GM19397 (cell line): ENCODE results near the gene ENTPD8.
"Not testable (repeated sequence)": the region's sequence is repeated elsewhere in the genome, so short reads cannot be mapped to it uniquely, and the experiment has no call there.

Experiments
- ATAC-seq: cut with Tn5 transposase; IDR thresholded peaks from one replicate; pipeline ENCODE4 v1.9.1; 2021; ENCODE audit warnings: mild to moderate bottlenecking, moderate library complexity; ENCODE audit not compliant: unreplicated experiment

The ENTPD8 gene

DNA sequence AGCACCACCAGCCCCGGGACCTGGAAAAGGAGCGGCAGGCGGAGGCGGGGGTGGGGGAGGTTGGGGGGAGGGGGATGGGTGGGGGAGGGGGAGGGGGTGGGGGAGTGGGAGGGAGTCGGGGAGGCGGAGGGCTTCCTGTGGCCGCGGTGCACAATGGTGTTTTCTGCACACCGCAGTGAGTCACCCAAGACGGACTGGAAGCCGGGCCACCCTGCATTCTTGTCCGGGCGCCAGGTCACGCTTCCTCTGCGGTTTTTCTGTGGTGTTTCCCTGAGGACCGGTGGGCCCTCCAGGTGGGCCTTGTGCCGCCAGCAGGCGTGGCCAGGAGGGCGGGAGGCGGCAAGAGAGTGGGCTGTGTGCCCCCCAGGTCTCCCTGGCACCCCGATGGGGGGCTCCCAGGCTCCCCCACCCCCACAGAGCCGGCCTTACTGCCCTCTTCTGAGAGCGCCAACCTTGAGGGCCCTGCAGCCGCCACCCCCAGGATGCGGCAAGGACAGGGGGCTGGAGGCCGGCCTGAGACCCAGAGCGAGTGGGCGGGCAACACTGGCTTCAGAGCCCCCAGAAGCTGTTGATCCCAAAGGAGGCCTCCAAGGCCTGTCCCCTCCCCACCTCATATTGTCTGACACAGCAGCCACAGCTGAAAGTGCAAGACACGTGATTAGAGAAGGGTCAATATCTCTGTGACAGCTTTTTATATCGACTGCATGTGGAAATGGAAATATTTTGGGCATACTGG, 29.3 kb downstream of the ENTPD8 start:
- ATAC-seq, result no peak

DNA sequence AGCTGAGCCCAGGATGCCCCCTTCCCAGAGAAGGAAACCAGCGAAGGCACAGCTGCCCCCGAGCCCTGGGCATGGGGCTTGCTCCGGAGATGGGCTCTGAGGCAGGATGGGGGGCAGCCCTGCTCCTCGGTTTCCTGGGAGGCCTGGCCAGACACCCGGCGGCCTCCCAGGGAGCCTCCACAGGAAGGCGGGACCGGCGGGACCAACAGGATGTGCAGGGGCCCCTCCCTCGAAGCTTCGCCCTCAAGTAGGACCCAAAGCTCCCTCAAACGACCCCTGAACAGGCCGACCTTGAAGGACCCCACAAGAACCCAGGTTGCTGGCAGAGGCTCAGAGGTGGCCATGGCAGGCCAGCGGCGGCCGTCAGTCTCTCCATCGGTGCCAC, 29.9 kb downstream of the ENTPD8 start:
- ATAC-seq, result no peak

DNA sequence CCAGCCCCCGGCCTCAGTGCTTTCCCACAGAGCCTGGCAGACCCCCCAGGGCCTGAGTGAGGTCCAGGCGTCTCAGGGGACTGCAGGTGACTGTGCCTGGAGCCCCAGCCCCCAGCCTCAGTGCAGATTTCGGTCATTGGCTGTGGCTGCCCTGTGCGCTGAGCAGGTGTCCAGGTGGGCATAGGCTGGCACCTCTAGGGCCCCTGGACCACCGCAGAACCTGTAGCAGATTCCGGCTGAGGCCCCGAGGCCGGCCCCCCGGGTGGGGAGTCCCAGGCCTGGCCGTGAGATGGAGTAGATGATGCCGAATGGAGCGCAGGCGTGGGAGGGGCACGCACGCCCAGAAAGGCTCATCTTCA, 30.3 kb downstream of the ENTPD8 start:
- no peak for ATAC-seq

DNA sequence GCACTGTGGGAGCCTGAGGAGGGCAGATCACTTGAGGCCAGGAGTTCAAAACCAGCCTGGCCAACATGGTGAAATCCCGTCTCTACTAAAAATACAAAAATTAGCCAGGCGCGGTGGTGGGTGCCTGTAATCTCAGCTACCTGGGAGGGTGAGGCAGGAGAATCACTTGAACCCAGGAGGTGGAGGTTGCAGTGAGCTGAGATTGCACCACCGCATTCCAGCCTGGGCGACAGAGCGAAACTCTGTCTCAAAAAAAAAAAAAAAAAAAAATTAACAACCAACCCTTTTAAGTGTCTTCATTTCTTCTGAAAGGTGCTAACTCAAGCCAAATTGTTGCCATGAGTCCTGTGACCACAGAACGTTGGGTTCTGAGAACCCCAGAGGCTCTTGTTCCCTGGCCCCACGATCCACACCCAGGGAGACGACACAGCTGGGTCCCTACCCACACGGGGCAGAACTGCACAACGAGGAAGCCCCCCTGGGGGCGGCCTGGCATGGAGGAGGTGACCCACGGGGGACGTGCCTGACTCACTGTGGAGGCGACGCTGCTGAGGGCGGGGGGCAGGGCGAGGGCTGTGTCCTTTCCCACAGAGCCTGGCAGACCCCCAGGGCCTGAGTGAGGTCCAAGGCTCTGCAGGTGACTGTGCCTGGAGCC, 30.8 kb downstream of the ENTPD8 start:
- ATAC-seq, result not testable (repeated sequence)

DNA sequence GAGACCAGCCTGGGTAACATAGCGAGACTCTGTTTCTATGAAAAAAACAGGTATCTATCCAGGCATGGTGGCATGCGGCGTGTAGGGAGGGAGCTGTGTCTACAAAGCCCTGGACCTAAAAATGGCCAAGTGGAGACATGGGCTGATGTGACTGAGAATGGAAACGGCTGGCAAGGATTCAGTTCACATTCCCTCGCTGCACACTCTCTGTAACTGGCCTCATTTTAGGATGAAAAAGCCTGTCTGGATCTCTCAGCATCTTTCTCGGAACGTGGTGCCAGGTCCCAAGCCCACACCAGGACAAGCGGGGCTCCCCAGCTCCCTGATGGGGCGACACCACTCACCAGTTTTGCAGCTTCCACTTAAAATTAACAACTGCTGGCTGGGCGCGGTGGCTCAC, 31.6 kb downstream of the ENTPD8 start:
- ATAC-seq, result no peak

DNA sequence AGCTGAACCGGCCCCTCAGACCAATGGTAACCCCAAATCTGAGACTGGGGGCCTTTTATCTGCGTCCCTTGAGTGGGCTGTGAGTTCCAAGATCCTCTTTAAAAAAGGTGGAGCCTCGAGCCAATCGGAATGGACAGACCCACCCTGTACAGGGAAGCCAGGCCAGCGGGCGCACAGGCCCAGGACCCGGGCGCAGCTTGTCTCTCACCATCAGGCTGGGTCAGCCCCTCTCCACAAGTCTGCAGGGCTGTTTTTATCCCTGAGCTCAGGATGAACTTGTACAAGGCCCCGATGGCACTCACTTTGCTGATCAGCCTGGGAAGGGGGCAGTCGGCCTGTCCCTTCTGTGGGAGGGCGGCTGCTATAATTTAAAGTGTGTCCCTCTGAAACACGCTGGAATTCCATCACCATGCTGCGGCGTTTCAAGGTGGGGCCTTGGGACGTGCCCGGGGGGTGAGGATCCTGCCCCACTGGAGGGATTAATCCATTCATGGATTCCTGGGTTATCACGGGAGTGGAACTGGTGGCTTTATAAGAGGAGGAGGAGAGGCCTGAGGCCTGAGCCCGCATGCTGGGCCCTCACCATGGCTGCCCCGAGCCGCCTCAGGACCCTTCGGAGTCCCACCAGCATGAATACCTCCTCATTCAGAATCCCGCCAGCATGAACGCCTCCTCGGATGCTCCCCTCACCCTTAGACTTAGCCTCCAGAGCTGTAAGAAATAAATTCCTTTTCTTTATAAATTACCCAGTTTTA, 32.3 kb downstream of the ENTPD8 start:
- ATAC-seq, result no peak

DNA sequence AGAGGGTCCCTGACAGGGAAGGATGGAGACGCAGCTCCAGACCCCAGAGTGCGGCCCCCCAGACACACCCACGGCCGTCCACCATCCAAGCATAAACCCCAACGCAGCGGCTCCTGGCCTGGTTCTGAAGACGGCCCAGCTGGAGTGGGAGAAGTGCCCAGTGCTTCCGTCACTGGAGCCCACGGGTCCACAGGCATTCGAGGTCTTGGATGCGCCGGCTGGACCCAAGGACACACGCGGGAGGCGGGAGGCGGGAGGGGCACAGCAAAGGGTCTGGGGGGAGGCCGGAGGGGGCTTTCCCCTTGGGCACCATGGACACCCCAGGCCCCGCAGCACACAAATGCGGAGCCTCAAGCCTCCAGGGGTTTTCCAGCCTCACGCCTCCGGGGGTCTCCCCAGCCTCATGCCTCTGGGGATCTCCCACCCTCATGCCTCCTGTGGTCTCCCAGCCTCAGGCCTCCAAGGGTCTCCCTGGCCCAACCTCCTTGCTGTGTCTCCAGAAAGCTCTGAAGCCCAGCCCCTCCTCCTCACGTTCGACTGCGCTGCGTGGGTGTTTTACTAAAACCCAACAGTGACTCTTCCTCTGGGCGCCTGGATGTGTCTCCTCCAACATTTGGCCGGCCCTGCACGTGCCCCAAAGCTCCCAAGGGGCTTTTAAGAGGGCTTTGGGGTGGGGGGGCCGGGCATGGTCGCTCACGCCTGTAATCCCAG, 33.4 kb downstream of the ENTPD8 start:
- ATAC-seq, result no peak

DNA sequence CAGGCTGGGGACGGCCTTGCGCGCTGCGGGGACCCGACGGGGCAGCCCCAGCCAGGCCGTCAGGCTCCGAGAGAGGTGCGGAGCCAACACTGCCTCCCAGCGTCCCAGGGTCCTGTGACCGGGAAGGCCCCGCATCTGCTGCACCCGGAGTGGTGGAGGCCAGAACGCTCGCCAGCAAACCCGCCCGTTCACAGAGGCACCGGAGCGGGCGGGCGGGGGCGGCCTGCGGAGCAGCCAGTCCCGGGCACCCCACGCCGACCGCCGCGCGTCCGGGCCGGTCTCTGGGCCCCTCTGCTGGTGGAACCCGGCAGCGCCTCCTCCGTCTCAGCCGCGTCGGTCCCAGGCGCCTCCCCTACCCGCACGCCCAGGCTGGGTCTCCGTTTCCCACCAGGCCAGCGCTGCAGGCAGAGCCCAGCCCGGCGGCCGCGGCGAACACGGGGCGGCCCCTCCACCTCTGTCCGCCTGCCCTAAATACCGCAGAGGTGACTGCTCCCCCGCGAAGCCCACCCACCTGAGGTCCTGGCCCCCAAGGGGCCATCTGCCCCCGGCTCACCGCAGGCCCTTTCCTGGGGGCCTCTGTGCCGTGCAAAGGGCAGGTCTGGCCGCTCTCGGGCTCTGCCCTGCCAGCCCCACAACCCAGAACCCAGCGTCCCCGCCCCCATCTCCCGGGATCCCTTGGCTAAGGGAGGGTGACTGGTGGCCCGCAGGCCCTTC, 34.1 kb downstream of the ENTPD8 start:
- no peak for ATAC-seq

DNA sequence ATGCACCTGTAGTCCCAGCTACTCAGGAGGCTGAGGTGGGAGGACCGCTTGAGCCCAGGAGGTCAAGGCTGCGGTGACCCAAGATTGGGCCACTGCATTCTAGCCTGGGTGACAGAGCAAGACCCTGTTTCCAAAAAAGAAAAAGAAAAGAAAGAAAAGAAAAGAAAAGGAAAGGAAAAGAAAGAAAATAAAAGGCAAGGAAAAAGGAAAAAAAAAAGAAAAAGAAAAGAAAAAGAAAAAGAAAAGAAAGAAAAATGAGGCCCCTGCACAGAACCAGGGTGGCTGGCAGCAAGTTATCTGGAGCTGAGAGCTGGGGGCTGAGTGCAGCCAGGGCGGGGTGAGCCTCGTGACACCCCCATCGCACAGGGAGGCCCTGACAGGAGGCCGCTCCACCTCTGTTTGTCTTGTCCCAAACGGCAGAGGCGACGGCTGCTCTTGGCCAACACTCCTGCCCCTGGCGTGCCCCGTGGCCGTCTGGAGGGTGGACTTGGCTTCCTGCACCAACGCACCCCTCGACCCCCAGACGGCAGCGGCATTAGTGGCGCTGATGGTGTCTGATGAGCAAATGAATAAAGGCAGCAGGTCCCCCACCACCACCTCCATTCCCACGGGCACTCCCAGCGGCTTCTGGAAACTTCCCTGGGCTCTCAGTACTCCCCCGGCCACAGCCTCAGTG, 34.9 kb downstream of the ENTPD8 start:
- ATAC-seq, result no peak

DNA sequence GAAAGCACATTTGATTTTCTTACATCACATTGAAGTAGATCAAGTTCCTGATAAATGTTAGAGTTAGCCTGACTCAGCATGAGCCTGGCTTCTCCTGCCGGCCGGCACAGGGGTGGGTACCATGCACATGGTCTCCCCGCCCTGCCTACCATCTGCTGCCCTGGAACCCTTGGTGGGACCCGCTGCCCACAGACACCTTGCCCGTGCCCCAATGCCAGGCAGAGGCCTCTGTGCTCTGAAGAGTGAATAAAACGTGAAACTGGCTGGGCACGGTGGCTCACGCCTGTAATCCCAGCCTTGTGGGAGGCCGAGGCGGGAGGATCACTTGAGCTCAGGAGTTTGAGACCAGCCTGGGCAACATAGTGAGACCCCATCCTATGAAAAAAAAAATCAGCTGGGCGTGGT, 35.5 kb downstream of the ENTPD8 start:
- no peak for ATAC-seq

DNA sequence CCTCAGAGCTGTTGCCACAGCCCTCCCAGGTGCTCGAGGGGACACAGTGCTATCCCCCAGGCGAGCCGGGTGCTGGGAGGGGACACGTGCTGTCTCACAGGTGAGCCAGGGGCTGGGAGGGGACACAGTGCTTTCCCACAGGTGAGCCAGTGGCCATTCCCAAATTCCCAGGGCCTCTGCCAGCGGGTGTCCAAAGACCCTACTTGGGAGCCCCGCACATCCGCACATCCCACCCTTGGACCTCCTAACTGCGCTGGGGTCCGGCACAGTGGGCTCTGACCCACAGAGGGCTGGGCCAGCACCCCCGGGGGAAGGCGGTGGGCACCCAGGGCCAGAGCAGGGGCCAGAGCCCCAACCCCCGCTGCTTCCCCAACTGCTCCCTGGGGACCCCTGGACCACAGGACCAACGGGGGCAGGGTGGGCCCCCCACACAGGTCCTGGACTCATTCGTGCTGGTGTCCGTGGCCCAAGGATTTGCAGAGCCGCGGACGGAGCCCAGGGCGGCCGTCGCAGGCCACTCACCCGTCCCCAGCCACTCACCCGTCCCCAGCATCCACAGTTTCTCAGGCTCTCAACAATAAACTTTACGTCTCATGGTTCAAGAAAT, 36.1 kb downstream of the ENTPD8 start:
- ATAC-seq, result no peak

DNA sequence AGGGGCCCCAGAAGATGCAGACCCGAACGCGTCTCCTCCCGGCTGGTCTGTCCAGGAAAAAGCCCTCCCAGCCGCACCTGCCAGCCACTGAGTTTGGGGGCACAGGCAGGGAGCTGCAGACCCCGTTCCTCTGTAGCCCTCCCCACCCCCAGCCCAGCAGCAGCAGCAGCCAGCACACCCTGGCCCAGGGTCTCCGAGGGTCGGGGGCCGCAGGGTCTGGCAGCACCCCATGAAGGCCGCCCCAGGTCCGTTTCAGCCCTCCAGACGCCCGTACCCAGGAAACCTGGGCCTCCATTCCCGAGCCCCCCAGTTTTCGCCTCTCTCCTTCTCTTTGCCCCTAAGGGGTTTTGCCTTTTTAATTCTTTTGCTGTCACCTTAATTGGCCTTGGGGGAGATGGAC, 37.9 kb downstream of the ENTPD8 start:
- no peak for ATAC-seq

DNA sequence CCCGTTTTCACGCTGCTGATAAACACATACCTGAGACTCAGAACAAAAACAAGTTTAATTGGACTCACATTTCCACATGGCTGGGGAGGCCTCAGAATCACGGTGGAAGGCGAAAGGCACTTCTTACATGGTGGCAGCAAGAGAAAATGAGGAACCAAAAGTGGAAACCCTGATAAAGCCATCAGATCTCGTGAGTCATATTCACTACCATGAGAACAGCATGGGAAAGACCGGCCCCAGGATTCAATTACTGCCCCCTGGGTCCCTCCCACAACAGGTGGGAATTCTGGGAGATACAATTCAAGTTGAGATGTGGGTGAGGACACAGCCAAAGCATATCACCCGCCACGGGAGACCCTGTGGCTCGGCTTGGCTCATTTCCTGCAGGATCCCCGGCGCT, 38.4 kb downstream of the ENTPD8 start:
- no peak for ATAC-seq

DNA sequence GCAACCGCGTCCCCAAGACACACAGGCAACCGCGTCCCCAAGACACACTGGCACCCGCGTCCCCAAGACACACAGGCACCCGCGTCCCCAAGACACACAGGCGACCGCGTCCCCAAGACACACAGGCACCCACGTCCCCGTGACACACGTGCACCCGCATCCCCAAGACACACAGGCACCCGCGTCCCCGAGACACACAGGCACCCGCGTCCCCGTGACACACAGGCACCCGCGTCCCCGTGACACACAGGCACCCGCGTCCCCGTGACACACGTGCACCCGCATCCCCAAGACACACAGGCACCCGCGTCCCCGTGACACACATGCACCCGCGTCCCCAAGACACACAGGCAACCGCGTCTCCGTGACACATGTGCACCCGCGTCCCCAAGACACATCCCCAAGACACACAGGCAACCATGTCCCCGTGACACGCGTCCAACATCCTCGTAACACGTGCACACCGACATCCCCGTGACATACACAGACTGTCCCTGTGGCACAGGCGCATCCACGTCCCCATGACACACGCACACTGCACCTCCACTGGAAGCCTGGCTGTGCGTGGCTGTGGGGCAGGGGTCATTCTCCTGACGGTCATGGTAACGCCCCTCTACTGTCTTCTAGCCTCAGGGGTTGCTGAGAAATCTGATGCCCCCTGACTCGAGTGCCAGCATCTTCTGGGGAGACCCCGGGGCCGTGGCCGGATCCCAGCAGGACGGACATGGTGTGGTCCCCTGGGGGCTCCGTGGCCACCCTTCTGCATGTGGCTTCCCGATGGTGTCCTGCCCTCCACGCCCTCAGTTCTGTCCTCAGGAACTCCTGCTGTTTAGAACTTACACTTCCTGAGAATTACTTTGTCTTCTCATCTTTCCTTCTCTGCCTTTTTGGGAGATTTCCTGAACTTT, 42.3 kb downstream of the ENTPD8 start:
- ATAC-seq, result no peak

DNA sequence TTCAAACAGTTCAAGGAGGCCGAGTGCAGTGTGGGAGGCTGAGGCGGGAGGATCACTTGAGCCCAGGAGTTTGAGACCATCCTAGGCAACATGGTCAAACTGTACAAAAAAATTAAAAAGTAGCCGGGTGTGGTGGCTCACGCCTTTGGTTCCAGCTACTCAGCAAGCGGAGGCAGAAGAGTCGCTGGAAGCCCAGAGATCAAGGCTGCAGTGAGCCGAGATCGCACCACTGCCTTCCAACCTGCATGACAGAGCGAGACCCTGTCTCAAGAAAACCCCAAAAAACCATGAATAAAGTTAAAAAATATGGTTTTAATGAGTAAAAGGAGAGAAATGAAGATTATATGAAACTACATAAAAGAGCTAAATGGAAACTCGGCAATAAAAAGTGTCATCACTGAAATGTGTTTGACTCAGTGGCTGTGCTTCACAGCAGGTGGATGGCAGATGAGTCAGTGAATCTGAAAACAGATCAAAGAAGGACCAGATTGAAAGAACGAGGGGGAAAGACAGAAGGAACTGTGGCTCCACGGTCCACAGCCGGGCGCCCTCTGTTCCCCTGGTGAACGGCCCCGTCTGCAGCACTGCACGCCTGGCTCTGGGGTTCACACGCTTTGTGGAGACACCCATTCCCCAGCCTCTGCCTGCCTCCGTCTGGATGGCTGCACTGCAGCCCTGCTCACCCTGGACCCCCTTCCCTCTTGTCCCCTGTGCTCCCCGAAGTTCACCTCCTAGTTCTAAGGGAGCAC, 43.3 kb downstream of the ENTPD8 start:
- ATAC-seq, result no peak

DNA sequence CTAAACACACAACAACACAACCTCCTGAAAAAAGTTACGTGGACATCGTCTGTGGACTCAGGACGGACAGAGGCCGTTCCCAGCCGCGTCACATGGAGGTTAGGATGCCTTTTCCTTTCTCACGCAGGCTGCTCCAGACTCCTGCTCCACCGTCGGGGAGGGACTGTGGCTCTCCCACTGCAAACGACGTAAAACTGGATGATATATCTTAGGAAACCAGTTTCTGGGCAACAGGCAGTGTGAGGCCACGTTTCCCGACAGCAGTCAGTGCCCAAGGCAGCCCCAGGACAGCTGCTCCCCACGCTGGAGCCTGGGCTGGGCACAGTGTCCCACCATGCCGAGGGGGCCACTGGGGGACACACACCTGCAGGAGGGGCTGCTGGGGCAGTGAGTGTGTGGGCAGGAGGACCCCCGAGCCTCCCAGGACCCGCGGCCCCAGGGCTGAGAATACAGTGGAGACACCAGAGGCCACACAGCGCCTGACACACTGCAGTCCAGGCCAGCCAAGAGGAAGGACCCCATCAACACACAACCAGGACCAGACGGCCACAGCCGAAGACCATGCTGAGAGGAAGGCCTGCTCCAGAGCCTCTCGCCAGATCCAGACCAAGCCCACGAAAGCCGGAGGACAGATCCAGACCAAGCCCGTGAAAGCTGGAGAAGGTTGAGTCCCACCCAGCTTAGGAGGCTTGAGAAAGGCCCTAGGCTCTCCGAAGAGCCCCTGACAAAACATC, 44.4 kb downstream of the ENTPD8 start:
- no peak for ATAC-seq

DNA sequence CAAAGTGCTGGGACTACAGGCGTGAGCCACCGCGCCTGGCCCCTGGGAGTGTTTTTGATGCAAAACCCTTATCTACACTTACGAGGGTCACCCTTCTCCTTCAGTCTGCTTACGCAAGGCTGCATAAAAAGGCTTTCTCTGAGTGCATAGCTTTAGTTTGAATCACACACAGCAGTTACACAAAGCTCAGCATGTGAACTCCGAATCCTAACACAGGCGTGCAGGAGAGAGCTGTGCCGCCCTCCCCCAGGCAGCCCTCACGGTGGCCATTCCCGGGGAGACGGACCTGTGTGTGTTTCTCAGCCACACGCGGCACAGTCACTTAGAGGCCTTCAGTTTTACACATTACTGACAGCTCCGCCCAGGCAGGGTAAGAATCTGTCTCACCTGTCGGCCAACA, 44.9 kb downstream of the ENTPD8 start:
- ATAC-seq, result no peak

DNA sequence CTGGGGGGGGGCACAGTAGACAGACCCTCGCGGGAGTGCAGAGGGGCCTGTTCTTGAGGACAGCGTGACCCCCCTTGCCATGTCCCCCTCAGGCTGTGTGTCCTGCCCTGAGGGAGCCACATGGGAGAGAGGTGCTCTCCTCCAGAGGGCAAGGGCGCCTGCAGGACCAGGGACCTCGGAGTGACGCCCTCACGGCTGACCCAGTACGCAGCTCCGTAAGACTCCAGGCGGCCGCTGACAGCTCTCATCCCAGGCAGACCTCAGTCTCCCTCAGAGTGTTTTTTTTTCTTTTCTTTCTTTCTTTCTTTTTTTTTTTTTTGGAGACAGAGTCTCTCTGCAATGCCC, 45.5 kb downstream of the ENTPD8 start:
- no peak for ATAC-seq
